HuH-7 (cell line): Measurements from ENCODE around the gene MAGI2.
"Not testable (repeated sequence)": the region's sequence is repeated elsewhere in the genome, so short reads cannot be mapped to it uniquely, and the experiment has no call there.

Experiments used
- DNase-seq: peaks from one replicate; pipeline ENCODE4 v3.0.0; 2011; ENCODE audit warnings: low spot score

MAGI2 gene

DNA sequence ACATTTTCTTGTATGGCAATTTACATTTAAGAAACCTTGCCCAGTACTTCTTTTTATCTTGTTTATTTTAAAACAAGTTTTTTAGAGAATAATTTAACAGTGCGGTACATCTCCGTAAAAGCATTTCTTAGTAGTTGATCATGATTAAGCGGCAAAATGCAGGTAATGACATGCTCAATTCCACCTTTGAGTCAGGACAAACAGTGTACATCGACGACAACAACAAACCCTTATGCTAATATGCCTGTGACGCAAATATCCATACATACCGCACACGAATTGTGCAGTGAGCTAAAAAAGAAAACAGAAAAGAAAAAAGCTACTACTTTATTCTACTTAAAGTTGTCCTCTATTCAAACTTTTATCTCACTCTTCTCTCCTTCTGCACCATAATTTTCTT is 1.9 kb downstream of the MAGI2 start:
- DNase-seq: no peak

DNA sequence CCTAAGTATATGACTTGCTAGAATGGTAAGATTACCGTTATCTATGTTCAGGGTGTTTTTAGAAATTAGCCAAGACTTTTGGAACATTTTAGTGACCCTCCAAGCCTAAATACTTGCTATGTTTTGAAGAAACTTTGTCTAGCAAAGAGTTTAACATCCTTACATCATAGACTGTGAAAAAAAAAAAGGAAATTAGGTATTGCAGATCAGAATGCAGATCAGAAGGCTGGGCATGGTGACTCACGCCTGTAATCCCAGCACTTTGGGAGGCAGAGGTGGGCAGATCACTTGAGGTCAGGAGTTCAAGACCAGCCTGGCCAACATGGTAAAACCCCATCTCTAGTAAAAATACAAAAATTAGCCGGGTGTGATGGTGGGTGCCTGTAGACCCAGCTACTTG is 10.7 kb downstream of the MAGI2 start:
- DNase-seq: not testable (repeated sequence)

- no peak for DNase-seq
These were observed 17.1 kb downstream of the MAGI2 start for GRCh38 chr7:79436378-79436777.

DNA sequence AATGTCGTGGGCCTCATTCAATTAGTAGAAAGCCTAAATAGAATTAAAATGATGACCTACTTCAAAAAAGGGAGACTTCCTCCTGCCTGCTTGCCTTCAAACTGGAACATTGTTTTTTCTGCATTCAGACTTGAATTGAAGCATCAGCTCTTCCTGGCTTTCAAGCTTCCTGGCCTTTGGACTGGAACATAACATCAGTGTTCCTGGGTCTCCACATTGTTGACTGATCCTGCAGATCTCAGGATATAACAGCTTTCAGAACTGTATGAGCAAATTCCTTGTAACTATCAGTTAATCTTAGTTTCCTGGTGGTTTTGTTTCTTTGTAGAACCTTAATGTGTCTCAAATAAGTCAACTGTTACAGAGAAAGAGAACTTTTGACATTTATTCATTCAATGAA is 18.6 kb downstream of the MAGI2 start:
- no peak for DNase-seq

- DNase-seq: no peak
These were observed 19.4 kb downstream of the MAGI2 start for GRCh38 chr7:79434098-79434497.

DNA sequence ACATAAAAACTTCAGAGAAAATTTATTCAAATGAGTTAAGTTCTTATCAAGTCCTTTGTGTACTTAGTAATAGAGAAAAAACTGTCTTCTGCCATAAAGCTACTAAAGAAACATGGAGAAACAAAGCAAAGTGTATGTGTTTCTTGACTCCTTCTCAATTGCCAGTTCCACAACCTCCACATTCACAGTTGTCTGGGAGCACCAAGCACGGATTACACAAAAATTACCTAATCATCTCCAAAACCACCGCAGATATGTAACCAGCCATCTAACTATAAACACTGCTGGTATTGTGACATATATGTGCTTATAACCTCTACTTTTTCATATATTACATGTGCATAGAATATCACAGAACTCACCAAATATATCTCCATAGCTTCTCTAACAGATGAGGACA is 23.1 kb downstream of the MAGI2 start:
- DNase-seq: no peak

- no peak for DNase-seq
These were observed 27.8 kb downstream of the MAGI2 start for GRCh38 chr7:79425665-79426064.

GRCh38 chr7:79421751-79422150 is 31.7 kb downstream of the MAGI2 start:
- no peak for DNase-seq

- DNase-seq: no peak
These were observed 33.0 kb downstream of the MAGI2 start for GRCh38 chr7:79420464-79420863.

DNA sequence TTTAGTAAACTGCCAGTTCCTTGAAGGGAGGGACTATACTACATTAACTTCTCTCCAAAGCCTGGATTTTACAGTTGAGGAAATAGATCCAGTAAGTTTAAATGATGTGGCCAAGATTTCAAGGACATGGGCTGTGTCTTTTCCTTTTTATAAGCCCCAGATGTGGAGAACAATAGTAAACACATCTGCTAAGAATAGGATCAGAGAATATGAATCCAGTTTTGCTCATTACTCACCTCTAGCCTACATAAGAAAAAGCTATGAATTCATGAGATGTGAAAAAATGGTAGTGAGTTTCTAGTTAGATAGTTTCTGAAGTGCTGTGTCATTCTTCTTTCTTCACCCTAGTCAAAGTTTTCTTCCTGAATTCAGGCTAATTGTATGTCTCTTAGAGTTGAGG is 38.6 kb downstream of the MAGI2 start:
- DNase-seq: no peak

GRCh38 chr7:79412915-79413314 is 40.6 kb downstream of the MAGI2 start:
- no peak for DNase-seq

DNA sequence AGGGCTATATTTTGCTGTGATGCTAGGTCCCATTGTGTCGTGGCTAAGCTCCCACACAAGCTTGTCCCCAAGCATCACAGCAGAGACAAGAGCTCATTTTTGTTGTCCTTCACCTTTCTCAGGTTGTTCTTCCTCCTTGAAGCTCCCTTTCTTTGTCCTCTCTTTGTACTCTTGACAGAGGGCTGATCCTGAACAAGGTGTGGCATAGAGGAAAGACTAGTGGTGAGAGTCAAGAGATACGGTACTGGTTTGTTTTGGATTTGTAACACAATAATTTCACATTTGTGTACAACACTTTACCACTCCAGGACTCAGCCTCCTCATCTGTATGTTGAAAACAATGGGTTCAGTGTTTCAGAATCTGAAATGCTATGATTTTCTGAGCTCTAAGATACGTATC is 41.0 kb downstream of the MAGI2 start:
- no peak for DNase-seq

- DNase-seq: no peak
These were observed 43.1 kb downstream of the MAGI2 start for GRCh38 chr7:79410345-79410744.

DNA sequence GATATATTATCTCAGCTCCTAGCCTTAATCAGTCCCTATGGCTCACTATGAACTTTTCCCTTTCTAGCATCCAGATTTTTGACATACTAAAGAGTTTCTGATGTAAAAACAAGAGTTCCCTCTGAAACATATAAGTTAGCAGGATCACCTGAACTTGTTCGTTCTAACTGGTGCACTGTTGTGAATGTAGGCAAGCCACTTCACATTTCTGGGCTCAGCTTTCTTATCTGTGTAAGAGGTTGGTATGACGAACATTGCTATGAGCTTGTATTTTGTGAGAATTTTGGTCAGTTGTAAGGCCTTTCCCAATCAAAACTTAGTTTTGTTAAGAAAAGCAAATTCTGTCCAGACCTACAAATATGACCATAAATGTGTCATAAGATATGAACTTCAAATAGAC is 46.1 kb downstream of the MAGI2 start:
- no peak for DNase-seq

- no peak for DNase-seq
These were observed 47.1 kb downstream of the MAGI2 start for GRCh38 chr7:79406371-79406770.

DNA sequence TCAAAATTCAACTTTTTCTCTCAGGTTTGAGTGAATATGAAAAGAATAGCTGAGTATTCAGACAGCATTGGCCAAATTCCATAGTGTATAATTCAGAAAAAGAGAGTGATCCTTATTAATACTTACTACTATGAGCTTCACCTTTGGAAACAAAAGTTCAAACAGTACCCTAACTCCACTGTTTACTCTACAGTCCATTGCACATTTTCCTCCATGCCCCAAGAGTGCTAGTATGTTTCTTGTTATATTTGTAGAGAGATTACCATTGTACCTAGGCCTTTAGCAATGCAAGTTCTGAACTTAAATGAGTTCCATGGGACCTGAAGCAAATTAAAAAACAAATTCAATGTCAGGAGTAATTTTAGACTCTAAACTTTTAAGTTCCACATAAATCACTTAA is 48.1 kb downstream of the MAGI2 start:
- DNase-seq: no peak

GRCh38 chr7:79403879-79404278 is 49.6 kb downstream of the MAGI2 start:
- DNase-seq: no peak

GRCh38 chr7:79403451-79403850 is 50.0 kb downstream of the MAGI2 start:
- no peak for DNase-seq

DNA sequence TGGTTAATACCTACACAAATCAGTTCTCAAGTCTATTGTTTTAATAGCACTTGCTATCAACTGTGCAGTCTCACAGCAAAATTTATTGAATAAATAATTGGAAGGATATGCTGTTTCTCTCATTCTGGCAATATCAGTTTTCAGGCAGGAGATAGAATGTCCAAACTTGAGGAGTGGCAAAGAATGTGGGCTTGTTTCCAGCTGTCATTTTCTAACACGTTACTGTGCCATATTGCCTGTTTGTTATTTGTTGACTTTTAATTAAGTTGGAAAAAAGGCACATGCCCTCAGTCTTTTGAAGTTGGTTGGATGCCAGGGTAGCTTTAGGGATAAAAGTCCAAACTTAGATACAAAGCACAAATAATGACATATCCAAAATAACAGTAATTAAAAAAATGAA is 52.2 kb downstream of the MAGI2 start:
- DNase-seq: no peak

- DNase-seq: no peak
These were observed 53.2 kb downstream of the MAGI2 start for GRCh38 chr7:79400222-79400621.

- DNase-seq: no peak
These were observed 55.2 kb downstream of the MAGI2 start for GRCh38 chr7:79398138-79398749.

DNA sequence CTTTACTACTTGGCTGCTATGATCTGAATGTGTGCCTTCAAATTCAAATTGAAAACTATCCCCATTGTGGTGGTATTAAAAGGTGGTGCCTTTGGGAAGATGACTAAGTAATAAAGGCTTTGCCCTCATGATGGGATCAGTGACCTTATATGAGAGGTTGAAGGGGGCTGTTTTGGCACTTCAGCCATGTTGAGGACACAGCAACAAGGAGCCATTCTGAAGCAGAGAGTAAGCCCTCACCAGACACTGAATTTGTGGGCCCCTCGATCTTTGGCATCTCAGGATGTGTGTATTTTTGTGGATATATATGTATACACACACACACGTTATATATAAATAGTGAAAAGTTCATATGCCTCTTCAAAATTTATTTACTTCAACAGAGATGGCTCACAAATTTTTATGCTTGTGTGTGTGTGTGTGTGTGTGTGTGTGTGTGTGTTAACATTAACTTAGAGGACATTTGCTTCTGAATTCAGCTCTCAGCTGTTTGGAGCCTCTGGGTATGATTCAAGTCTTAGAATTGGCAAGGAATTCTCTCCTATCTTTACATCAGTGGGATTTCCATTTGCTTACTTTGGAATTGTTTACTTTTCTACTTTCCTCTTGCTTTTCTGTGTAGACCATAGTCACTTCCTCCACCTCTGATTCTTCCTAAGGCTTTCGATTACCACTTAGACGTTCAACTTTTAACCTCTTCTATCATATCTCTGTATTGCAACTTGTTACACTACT is 66.6 kb downstream of the MAGI2 start:
- no peak for DNase-seq

- no peak for DNase-seq
These were observed 71.5 kb downstream of the MAGI2 start for GRCh38 chr7:79381921-79382320.

GRCh38 chr7:79377097-79377496 is 76.4 kb downstream of the MAGI2 start:
- no peak for DNase-seq
